ENCODE results near the gene APBA1.

- TF ChIP-seq CTCF (IDR thresholded peaks at IDR 0.05), result no peak
- TF ChIP-seq EZH2 (IDR thresholded peaks at IDR 0.05), result no peak
- TF ChIP-seq EZH2phosphoT487 (IDR thresholded peaks at IDR 0.05), result no peak
Measured at GRCh38 chr9:69689991-69690538, 17.9 kb upstream of the APBA1 start.

Data from neural progenitor cell (in vitro differentiated cells).